AG04450 (cell line): Measurements from ENCODE around the gene AMPH. TPM values are rescaled to one million over a fixed set of nuclear protein-coding genes. Genes with fewer than 3 reads are reported as not detected.

Source experiments
- CTCF ChIA-PET: fragments of 300-600, 350-600 bp; formaldehyde crosslinking; extraction: SDS; loops from one replicate; lab custom pipeline; 2022; ENCODE audit warnings: antibody characterized with exemption, inconsistent platforms; lab: Charles Lee
- POLR2A ChIA-PET: fragments of 350-600 bp; formaldehyde crosslinking; extraction: SDS; loops from one replicate; lab custom pipeline; 2021; ENCODE audit warnings: antibody characterized with exemption, inconsistent platforms; lab: Yijun Ruan, JAX
- DNase-seq: peaks from one replicate; pipeline ENCODE4 v3.0.0-alpha.2; 2011; ENCODE audit warnings: low read depth, low spot score
- H3K27ac ChIP-seq: one replicate; pipeline ENCODE4 v1.5.1; 2012; ENCODE audit warnings: low read depth, low read length, control low read depth
- H3K27me3 ChIP-seq: one replicate; pipeline ENCODE4 v1.6.0; 2012; ENCODE audit warnings: low read length; ENCODE audit not compliant: control insufficient read depth, insufficient read depth
- H3K4me3 ChIP-seq: 2 replicates; pipeline ENCODE4 v1.5.1; 2011; ENCODE audit warnings: mild to moderate bottlenecking, low read depth, low read length, control low read depth
- H3K9me3 ChIP-seq: 2 replicates; pipeline ENCODE4 v1.5.1; 2012; ENCODE audit warnings: low read length; ENCODE audit not compliant: control insufficient read depth, insufficient read depth
- polyA plus RNA-seq: library from polyadenylated mRNA; depleted of rRNA; stranded (reverse); fragments of >200 nt; gene quantifications from 2 replicates; pipeline ENCODE4 v1.2.3, GENCODE V29; 2011
- TF ChIP-seq, protein P1 (sequence below): IDR thresholded peaks from 2 replicates; pipeline ENCODE4 v1.5.1; 2011; ENCODE audit warnings: low read depth, low read length, control low read depth, inconsistent platforms

AMPH gene
- polyA plus RNA-seq, 1 experiment = 19.5 TPM

DNA sequence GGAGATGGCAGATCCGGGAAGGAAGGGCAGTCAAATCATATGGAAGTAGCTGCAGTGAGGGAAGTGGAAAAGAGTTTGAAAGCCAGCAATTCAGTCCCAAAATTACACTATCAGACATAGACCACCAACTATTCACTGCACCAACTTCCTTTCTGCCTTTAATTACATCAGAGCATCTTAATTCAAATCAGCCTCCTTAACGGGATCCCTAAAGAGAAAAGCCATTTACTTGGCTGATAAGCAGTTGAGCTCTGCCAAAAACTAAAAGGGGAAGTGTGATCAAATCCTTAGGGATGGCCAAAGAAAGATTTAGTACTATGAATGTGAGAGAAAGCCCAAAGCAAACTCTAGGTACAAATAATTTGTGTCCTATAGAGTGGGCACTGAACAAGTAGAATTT, 110.4 kb downstream of the AMPH start:
- POLR2A ChIA-PET = no interaction called here
- Histone ChIP-seq H3K9me3 (peaks cover 8% of the 10 kb centered on the region), H3K27ac (no peak overlapping the region), H3K27me3 (no peaks in the 10 kb centered on the region), H3K4me3 (no peak overlapping the region)
- CTCF ChIA-PET = no interaction called here
- no peak for DNase-seq
- TF ChIP-seq, protein P1, sequence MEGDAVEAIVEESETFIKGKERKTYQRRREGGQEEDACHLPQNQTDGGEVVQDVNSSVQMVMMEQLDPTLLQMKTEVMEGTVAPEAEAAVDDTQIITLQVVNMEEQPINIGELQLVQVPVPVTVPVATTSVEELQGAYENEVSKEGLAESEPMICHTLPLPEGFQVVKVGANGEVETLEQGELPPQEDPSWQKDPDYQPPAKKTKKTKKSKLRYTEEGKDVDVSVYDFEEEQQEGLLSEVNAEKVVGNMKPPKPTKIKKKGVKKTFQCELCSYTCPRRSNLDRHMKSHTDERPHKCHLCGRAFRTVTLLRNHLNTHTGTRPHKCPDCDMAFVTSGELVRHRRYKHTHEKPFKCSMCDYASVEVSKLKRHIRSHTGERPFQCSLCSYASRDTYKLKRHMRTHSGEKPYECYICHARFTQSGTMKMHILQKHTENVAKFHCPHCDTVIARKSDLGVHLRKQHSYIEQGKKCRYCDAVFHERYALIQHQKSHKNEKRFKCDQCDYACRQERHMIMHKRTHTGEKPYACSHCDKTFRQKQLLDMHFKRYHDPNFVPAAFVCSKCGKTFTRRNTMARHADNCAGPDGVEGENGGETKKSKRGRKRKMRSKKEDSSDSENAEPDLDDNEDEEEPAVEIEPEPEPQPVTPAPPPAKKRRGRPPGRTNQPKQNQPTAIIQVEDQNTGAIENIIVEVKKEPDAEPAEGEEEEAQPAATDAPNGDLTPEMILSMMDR = no peak

DNA sequence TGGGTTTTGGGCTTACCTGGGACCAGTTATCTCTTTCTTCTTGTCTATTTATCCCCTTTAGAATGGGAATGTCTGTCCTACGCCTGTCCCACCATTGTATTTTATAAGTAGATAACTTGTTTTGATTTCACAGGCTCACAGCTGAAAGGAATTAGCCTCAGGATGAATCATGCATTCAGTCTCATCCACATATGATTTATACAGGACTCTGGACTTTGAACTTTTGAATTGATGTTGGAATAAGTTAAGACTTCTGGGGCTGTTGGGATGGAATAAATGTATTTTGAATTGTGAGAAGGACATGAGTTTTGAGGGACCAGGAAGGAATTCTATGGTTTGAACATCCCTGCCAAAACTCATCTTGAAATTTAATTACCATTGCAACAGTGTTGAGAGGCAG, 112.6 kb downstream of the AMPH start:
- Histone ChIP-seq H3K27ac (no peak overlapping the region), H3K9me3 (peaks cover 8% of the 10 kb centered on the region), H3K27me3 (no peaks in the 10 kb centered on the region), H3K4me3 (no peak overlapping the region)
- CTCF ChIA-PET = no interaction called here
- DNase-seq = no peak
- TF ChIP-seq, protein P1 = no peak
- POLR2A ChIA-PET = no interaction called here

DNA sequence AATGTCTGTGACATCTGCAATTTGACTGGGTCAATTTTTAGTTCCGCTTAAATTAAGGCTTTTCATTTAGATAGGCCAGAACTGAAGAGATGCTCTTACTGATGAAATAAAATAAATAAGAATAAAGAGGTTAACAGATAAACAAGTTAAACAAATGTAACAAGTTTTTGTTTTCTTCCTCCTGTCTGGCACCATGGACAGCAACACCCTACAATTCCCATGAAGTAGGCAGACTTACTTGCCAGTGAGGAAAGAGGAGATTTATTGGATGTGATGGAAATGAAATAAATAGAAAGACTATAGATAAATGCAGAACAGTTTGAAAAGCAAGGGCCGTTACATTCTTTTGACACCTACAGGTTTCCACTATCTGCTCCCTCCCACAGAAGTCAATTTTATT, 118.5 kb downstream of the AMPH start:
- CTCF ChIA-PET = no interaction called here
- no peak for DNase-seq
- TF ChIP-seq, protein P1 = no peak

DNA sequence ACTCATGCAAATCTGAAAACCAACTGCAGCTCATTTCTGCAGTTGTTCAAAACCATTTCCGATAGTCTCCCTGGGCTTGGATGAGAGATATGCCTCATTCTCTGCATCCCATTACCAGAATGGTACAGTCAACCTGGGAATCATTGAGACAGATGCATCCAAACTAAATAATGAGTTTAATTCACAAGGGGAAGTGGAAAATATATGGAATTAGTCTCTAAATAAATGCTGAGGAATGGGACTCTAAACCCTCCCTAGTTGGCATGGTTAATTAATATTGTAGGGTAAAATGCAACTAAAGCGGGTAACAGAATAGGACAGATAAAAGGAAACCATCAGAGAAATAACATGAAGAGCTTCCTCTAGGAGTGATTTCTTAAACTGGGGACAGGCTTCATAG, 118.9 kb downstream of the AMPH start:
- TF ChIP-seq, protein P1 = no peak
- DNase-seq = no peak
- Histone ChIP-seq H3K27me3 (no peaks in the 10 kb centered on the region), H3K27ac (no peak overlapping the region), H3K9me3 (peaks cover 8% of the 10 kb centered on the region), H3K4me3 (no peak overlapping the region)
- ChIA-PET POLR2A (no interaction called here), CTCF (interaction anchor here (0.9 kb wide), 1 partner anchor 231 kb away, joined by 3 read pairs; no protein-coding TSS in a partner anchor)

More for the DNA sequence above, 118.5 kb downstream of the AMPH start:
- peaks cover 8% of the 10 kb centered on the region for H3K9me3 ChIP-seq
- no peaks in the 10 kb centered on the region for H3K27me3 ChIP-seq
- POLR2A ChIA-PET = no interaction called here
- H3K4me3 ChIP-seq = no peak overlapping the region
- no peak overlapping the region for H3K27ac ChIP-seq

DNA sequence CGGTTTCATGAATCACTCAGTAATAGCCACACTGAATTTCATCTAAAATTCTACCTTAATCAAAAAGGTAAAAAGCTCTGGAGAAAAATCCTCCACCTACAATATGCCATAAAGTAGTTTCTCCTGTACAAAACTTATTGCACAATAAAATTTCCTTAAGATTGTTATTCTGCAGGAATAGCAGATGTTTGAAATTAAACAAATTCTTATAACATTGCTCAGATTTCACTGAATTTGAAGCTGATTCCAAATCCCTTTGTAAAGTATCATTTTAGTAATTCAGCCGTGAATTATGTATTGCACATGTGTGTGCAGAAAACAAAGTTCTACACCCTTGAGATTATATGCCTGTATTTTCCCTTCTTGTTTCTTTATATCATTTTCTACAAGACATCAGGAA, 123.8 kb downstream of the AMPH start:
- no peaks in the 10 kb centered on the region for H3K9me3 ChIP-seq
- no peaks in the 10 kb centered on the region for H3K27me3 ChIP-seq
- no peak for DNase-seq
- CTCF ChIA-PET = no interaction called here
- POLR2A ChIA-PET = interaction anchor here (1.2 kb wide), 1 partner anchor 124 kb away, joined by 8 read pairs; the partner anchor contains the start of gene AMPH
- TF ChIP-seq, protein P1 = no peak
- H3K27ac ChIP-seq = no peak overlapping the region
- H3K4me3 ChIP-seq = no peak overlapping the region
